ENCODE results near the gene FRMD4B.

- no peak for TF ChIP-seq EZH2 (IDR thresholded peaks at IDR 0.05; ENCODE audit: insufficient read depth, poor library complexity, severe bottlenecking)
- no peak for TF ChIP-seq EZH2phosphoT487 (IDR thresholded peaks at IDR 0.05; ENCODE audit: insufficient read depth, low read depth)
Measured at GRCh38 chr3:69180869-69181591, 204.9 kb downstream of the FRMD4B start.
